Activated CD4-positive, alpha-beta T cell treated with anti-CD3 and anti-CD28 coated beads for 36 hours (primary cell): ENCODE data around the gene ME3. TPM values are rescaled to one million over a fixed set of nuclear protein-coding genes. Genes with fewer than 3 reads are reported as not detected.
A peak's percentile ranks its signal among the peaks of the same experiment; 100 is the strongest.

Experiments used
- ATAC-seq: fragments of 200-7000 bp; cut with Tn5 transposase; one replicate; pipeline ENCODE4 v1.10.0; 2021; ENCODE audit warnings: mild to moderate bottlenecking, moderate library complexity
- CTCF ChIA-PET: fragments of 350-600 bp; sonication (Branson Sonifier 250); formaldehyde crosslinking; loops from one replicate; lab custom pipeline; 2021; ENCODE audit warnings: antibody characterized with exemption; lab: Charles Lee
- POLR2A ChIA-PET: fragments of 350-600 bp; sonication (Branson Sonifier 250); formaldehyde crosslinking; loops from one replicate; lab custom pipeline; 2021; ENCODE audit warnings: antibody characterized with exemption, inconsistent platforms; lab: Charles Lee
- DNase-seq: peaks from one replicate; pipeline ENCODE4 v3.0.0-alpha.2; 2020
- H3K27ac Mint-ChIP-seq: one replicate; pipeline ENCODE4 v1.8.0; 2021; ENCODE audit warnings: mixed read lengths
- H3K27me3 Mint-ChIP-seq: one replicate; pipeline ENCODE4 v1.8.0; 2021; ENCODE audit warnings: mixed read lengths
- H3K36me3 Mint-ChIP-seq: one replicate; pipeline ENCODE4 v1.8.0; 2021; ENCODE audit warnings: low read depth, mixed read lengths
- H3K4me1 Mint-ChIP-seq: one replicate; pipeline ENCODE4 v1.8.0; 2021; ENCODE audit warnings: mixed read lengths
- H3K4me3 Mint-ChIP-seq: one replicate; pipeline ENCODE4 v1.8.0; 2021; ENCODE audit warnings: mild to moderate bottlenecking, moderate library complexity, mixed read lengths
- H3K9me3 Mint-ChIP-seq: one replicate; pipeline ENCODE4 v1.8.0; 2021; ENCODE audit warnings: low read depth, mixed read lengths
- intact Hi-C, 2 experiments: fragments of 100-400 bp; cut with DNase I in 1 of 2; cut with micrococcal nuclease in 1 of 2; formaldehyde crosslinking; loops; one replicate each; pipeline versions ENCODE4 v1.14.2 to v1.15.1; 2022 to 2024; cut with DNase I, micrococcal nuclease
- total RNA-seq, 2 experiments: library from RNA; stranded (reverse); gene quantifications; one replicate each; pipeline ENCODE4 v1.2.3, GENCODE V29; 2021

Gene ME3
- total RNA-seq, 2 experiments from 2014 or later = 4.0 to 6.0 TPM

DNA sequence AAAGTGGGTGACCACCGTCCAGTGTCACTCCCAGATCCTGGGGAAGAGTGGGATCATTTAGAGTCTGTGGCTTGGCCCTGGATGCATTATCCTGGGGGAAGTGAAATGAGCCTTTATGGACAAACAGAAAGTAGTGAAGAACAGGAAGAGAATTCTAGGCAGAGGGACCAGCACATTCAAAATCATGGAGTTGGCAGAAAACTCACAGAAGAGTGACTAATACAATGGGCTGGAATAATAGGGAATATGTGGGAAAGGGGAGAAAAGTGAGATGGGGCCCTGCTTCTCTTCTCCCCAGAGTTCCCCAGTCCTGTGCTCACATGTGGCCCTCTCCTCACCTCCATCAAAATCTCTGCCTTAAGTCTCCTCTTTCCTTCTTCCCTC, 213.4 kb downstream of the ME3 start:
- no peaks in the 10 kb centered on the region for H3K27me3 Mint-ChIP-seq
- H3K36me3 Mint-ChIP-seq = no peaks in the 10 kb centered on the region
- H3K27ac Mint-ChIP-seq = no peak overlapping the region
- no peak overlapping the region for H3K4me3 Mint-ChIP-seq
- H3K9me3 Mint-ChIP-seq = no peaks in the 10 kb centered on the region
- CTCF ChIA-PET = no interaction called here
- no peak for ATAC-seq
- intact Hi-C loops = loop anchor here (5.0 kb wide), 2 partner anchors 133 to 283 kb away; no protein-coding TSS in a partner anchor
- H3K4me1 Mint-ChIP-seq = peaks cover 19% of the 10 kb centered on the region
- POLR2A ChIA-PET = no interaction called here
- DNase-seq = no peak

DNA sequence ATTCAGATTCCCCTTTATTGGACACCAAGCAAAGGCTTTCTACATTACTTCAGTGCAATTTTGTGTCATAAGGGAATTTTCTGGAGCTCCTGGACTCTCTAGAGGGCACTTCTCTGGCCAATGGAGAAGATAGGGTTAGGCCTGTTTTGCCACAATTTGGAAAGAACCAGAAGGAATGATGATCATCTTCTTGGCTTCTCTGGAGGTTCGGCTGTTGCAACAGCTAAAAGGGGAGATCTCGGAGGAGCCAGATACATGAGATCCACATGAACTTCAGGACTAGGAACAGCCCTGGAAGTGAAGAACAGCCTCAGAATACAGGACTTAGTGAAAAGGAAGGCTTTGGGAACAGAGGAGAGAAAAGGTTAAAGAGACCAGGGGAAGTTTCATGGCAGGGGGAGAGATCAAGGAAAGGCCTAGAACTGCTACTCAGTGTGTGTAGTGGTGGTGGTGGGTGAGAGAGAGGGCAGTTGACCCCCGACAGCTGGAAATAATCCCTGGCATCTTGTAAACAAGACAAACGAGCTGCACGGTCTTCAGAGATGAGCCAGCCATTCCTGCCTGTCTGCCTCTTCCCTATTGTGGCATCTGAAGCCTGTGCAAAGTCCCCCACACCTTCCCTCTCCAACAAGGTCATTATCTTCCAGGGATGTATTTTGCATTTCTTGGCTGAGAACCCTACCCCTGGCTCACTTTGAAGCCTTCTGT, 214.0 kb downstream of the ME3 start:
- H3K4me3 Mint-ChIP-seq = no peak overlapping the region
- H3K9me3 Mint-ChIP-seq = no peaks in the 10 kb centered on the region
- no peaks in the 10 kb centered on the region for H3K27me3 Mint-ChIP-seq
- H3K36me3 Mint-ChIP-seq = no peaks in the 10 kb centered on the region
- H3K4me1 Mint-ChIP-seq = peaks cover 21% of the 10 kb centered on the region
- no peak for ATAC-seq
- CTCF ChIA-PET = interaction anchor here (1.0 to 2.3 kb wide), 4 partner anchors 11 to 345 kb away, joined by 3 to 17 read pairs (median 4); no protein-coding TSS in a partner anchor
- intact Hi-C loops = loop anchor here (5.0 kb wide), 2 partner anchors 134 to 284 kb away; no protein-coding TSS in a partner anchor
- POLR2A ChIA-PET = no interaction called here
- DNase-seq = no peak
- H3K27ac Mint-ChIP-seq = no peak overlapping the region

DNA sequence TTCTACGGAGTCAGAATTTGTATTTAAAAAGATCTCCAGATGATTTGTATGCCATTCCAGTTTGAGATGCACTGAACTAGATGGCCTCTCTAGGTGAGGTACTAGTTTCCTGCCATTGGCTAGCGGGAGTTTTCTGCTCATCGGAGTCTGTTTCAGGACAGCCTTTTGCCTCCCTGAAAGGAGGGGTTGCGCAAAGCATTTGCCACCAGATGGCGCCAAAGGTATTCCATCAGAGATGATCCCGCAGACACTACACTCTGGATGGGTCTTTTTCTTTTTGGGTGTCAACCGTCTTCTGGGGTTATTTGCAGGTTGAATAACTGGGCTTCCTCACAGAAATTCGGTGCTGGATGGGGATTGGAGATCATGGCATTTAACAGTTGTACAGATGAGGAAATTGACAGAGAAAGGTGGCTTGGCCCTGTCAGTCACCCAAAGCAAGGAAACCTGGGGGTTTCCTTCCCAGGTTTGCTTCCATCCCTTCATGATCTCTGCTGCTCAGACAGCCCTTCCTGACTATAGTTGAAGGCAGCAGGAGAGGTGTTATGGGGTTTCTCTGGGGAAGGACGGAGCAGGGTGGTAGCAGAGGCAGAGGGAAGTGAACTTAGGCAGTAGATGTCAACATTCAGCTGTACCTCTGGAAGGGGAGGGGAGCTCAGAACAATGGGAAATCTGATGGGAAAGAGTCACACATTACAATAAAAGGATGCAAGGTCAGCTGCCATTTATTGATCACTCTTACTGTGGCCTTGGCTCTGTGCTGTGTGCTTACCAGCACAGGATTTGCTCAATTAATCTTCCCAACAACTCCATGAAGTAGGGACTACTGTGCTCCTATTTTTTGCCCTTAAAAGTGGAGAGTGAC, 216.1 kb downstream of the ME3 start:
- peak; percentile 92 for ATAC-seq
- peaks cover 21% of the 10 kb centered on the region for H3K4me1 Mint-ChIP-seq
- no peaks in the 10 kb centered on the region for H3K9me3 Mint-ChIP-seq
- H3K27ac Mint-ChIP-seq = no peak overlapping the region
- no peak overlapping the region for H3K4me3 Mint-ChIP-seq
- H3K36me3 Mint-ChIP-seq = no peaks in the 10 kb centered on the region
- POLR2A ChIA-PET = no interaction called here
- intact Hi-C loops = loop anchor here (1.0 to 5.0 kb wide), 7 partner anchors 136 to 601 kb away; partner anchors contain the start of gene CCDC83 (in 1 of the 2)
- H3K27me3 Mint-ChIP-seq = no peaks in the 10 kb centered on the region
- CTCF ChIA-PET = interaction anchor here (0.6 to 4.7 kb wide), 31 partner anchors 8 to 464 kb away, joined by 3 to 26 read pairs (median 4); no protein-coding TSS in a partner anchor
- peak; percentile 93 for DNase-seq

- intact Hi-C loops = no loop called here
- ATAC-seq (no peak), DNase-seq (no peak)
- Mint-ChIP-seq H3K9me3 (no peaks in the 10 kb centered on the region), H3K4me3 (no peak overlapping the region), H3K36me3 (no peaks in the 10 kb centered on the region), H3K27me3 (no peaks in the 10 kb centered on the region), H3K4me1 (peaks cover 10% of the 10 kb centered on the region), H3K27ac (no peak overlapping the region)
- POLR2A ChIA-PET = no interaction called here
- CTCF ChIA-PET = interaction anchor here (0.7 to 4.7 kb wide), 11 partner anchors 8 to 417 kb away, joined by 3 to 26 read pairs (median 4); no protein-coding TSS in a partner anchor
Observed at GRCh38 chr11:86453290-86454030, 219.0 kb downstream of the ME3 start.

- H3K9me3 Mint-ChIP-seq = no peaks in the 10 kb centered on the region
- H3K36me3 Mint-ChIP-seq = peaks cover 2% of the 10 kb centered on the region
- H3K4me3 Mint-ChIP-seq = no peak overlapping the region
- H3K27ac Mint-ChIP-seq = no peak overlapping the region
- DNase-seq (no peak), ATAC-seq (no peak)
- ChIA-PET CTCF (interaction anchor here (0.6 to 2.8 kb wide), 3 partner anchors 158 to 389 kb away, joined by 3 to 11 read pairs (median 3); no protein-coding TSS in a partner anchor), POLR2A (no interaction called here)
- H3K27me3 Mint-ChIP-seq = no peaks in the 10 kb centered on the region
- H3K4me1 Mint-ChIP-seq = peaks cover 6% of the 10 kb centered on the region
- intact Hi-C loops = loop anchor here in 1 of 2 experiments (10.0 kb wide), 1 partner anchor 595 kb away; the partner anchor contains the start of gene CCDC83
Observed at GRCh38 chr11:86449993-86450629, 222.3 kb downstream of the ME3 start.

GRCh38 chr11:86447763-86448480, 224.5 kb downstream of the ME3 start:
- CTCF ChIA-PET = interaction anchor here (1.0 to 3.4 kb wide), 3 partner anchors 9 to 172 kb away, joined by 3 to 15 read pairs (median 11); no protein-coding TSS in a partner anchor
- peak; percentile 91 for ATAC-seq
- Mint-ChIP-seq H3K27ac (no peak overlapping the region), H3K36me3 (peaks cover 4% of the 10 kb centered on the region), H3K4me1 (peaks cover 21% of the 10 kb centered on the region), H3K4me3 (no peak overlapping the region), H3K9me3 (no peaks in the 10 kb centered on the region), H3K27me3 (no peaks in the 10 kb centered on the region)
- POLR2A ChIA-PET = interaction anchor here (0.6 kb wide), 1 partner anchor 695 kb away, joined by 5 read pairs; no protein-coding TSS in a partner anchor
- intact Hi-C loops = loop anchor here in 1 of 2 experiments (10.0 kb wide), 1 partner anchor 593 kb away; the partner anchor contains the start of gene CCDC83
- peak; percentile 64 for DNase-seq

DNA sequence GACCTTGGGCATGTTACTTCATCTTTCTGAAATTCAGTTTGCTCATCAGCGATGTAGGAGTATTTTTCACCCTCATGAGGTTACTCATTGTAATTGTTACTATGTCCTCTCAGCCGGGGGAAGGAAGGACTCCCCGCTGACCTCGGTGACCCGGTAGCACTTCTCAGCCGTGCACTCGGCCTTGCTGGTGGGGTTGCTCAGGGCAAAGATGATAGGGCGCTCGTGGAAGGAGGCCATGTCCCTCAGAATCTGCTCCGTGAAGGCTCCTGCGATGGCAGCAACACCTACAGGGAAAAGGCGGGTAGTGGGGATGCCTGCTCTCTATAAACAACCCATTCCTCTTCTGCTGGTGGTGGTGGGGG, 225.5 kb downstream of the ME3 start:
- peak overlapping the region; percentile 17 for H3K27ac Mint-ChIP-seq
- H3K4me3 Mint-ChIP-seq = no peak overlapping the region
- H3K4me1 Mint-ChIP-seq = peaks cover 26% of the 10 kb centered on the region
- no peak for DNase-seq
- no peaks in the 10 kb centered on the region for H3K27me3 Mint-ChIP-seq
- ATAC-seq = no peak
- intact Hi-C loops = loop anchor here in 1 of 2 experiments (10.0 kb wide), 1 partner anchor 592 kb away; the partner anchor contains the start of gene CCDC83
- no peaks in the 10 kb centered on the region for H3K9me3 Mint-ChIP-seq
- peaks cover 4% of the 10 kb centered on the region for H3K36me3 Mint-ChIP-seq
- CTCF ChIA-PET = interaction anchor here (0.7 to 3.4 kb wide), 3 partner anchors 10 to 147 kb away, joined by 3 to 15 read pairs (median 3); no protein-coding TSS in a partner anchor
- POLR2A ChIA-PET = no interaction called here

- ATAC-seq (peak; percentile 10), DNase-seq (peak; percentile 25)
- intact Hi-C loops = loop anchor here in 1 of 2 experiments (10.0 kb wide), 1 partner anchor 592 kb away; the partner anchor contains the start of gene CCDC83
- ChIA-PET CTCF (interaction anchor here (0.7 to 3.4 kb wide), 4 partner anchors 9 to 147 kb away, joined by 3 to 15 read pairs (median 4); no protein-coding TSS in a partner anchor), POLR2A (no interaction called here)
- Mint-ChIP-seq H3K9me3 (no peaks in the 10 kb centered on the region), H3K27me3 (no peaks in the 10 kb centered on the region), H3K36me3 (peaks cover 4% of the 10 kb centered on the region), H3K4me3 (no peak overlapping the region), H3K27ac (peak overlapping the region; percentile 17), H3K4me1 (peaks cover 26% of the 10 kb centered on the region)
Observed at GRCh38 chr11:86446163-86446923, 226.1 kb downstream of the ME3 start.

DNA sequence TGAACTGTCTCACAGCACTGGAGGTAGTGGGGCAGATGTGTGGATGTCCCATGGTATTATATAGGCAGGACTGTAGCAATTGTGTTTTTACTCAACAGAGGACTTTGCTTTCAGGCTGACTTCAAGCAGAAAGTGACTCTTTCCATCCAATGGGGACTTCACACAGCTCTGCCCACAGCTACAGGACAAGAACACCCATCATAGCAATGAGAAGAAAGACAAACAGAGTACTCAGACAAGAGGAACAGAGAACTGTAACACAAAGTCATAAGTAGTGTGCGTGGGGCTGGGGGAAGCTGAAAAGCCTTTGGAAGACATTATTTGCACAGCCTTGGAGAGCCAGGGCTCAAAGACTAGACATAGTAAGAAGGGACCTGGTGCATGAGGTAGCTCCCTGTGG, 227.4 kb downstream of the ME3 start:
- peaks cover 28% of the 10 kb centered on the region for H3K4me1 Mint-ChIP-seq
- no peaks in the 10 kb centered on the region for H3K9me3 Mint-ChIP-seq
- POLR2A ChIA-PET = no interaction called here
- no peaks in the 10 kb centered on the region for H3K27me3 Mint-ChIP-seq
- intact Hi-C loops = loop anchor here in 1 of 2 experiments (10.0 kb wide), 1 partner anchor 590 kb away; the partner anchor contains the start of gene CCDC83
- H3K27ac Mint-ChIP-seq = no peak overlapping the region
- peaks cover 4% of the 10 kb centered on the region for H3K36me3 Mint-ChIP-seq
- CTCF ChIA-PET = interaction anchor here (1.0 to 1.3 kb wide), 2 partner anchors 9 to 10 kb away, joined by 4 read pairs; no protein-coding TSS in a partner anchor
- no peak overlapping the region for H3K4me3 Mint-ChIP-seq
- DNase-seq = no peak
- ATAC-seq = no peak
